AG08396 (cell line): ENCODE measurements around the gene SERINC5.
"Not testable (repeated sequence)": the region's sequence is repeated elsewhere in the genome, so short reads cannot be mapped to it uniquely, and the experiment has no call there.

Source experiments
- DNase-seq: peaks from one replicate; pipeline ENCODE4 v3.0.0; 2012; ENCODE audit warnings: low spot score, mixed read lengths

Gene SERINC5

DNA sequence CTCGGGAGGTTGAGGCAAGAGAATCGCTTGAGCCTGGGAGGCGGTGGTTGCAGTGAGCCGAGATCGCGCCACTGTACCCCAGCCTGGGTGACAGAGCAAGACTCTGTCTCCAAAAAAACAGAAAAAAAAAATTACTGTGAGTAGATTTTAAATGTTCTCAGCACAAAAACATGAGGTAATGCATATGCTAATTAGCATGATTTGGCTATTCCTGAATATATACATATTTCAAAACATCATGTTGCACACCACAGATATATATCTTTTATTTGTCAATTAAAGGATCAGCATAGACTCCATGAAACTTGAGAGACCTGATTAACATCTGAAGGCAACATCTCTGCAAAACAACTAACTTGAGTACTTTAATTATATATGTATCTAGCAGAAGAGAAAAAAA lies 117.4 kb downstream of the SERINC5 start:
- no peak for DNase-seq

DNA sequence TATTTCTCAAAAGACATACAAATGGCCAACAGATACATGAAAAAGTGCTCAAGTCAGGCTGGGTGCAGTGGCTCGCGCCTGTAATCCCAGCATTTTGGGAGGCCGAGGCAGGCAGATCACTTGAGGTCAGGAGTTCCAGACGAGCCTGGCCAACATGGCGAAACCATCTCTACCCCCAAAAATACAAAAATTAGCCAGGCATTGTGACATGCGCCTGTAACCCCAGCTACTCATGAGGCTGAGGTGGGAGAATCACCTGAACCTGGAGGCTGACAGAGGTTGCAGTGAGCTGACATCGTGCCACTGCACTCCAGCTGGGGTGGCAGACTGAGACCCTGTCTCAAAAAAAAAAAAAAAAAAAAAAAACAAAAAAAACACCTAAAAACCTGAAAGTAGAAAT lies 119.0 kb downstream of the SERINC5 start:
- DNase-seq, result not testable (repeated sequence)

DNA sequence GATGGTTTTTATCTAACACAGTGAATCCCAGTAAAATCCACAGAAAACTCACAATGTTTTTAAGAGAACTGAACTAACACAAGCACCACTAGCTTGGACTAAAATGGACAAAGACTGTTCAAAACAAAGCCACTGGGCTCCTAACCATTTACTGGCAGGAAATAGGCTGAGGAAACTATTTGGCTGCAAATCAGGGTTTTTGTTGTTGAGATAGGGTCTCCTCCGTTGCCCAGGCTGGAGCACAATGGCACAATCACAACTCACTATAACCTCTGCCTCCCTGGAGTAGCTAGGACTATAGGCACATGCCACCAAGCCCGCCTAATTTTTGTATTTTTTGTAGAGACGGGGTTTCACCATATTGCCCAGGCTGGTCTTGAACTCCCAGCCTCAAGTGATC lies 121.0 kb downstream of the SERINC5 start:
- DNase-seq, result no peak

GRCh38 chr5:80129146-80129545 lies 126.7 kb downstream of the SERINC5 start:
- DNase-seq, result no peak

DNA sequence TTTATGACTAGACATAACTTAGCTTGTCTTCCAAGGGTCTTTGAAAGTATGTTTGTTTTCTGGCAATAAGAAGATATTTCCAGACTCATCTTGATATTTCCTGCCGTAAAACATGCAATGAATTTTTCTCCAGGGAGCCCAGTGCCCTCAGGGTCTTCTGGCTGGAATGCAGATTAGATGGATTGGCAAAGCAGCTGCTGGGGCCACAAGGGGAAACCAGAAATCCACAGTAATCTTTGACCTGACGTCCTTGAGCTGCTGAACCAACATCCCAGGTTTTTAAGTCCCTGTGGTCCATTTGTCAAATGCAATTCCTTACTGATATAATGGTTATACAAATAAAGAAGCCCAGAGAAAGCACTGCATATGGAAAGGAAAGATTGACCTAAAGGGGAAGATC lies 127.7 kb downstream of the SERINC5 start:
- no peak for DNase-seq

DNA sequence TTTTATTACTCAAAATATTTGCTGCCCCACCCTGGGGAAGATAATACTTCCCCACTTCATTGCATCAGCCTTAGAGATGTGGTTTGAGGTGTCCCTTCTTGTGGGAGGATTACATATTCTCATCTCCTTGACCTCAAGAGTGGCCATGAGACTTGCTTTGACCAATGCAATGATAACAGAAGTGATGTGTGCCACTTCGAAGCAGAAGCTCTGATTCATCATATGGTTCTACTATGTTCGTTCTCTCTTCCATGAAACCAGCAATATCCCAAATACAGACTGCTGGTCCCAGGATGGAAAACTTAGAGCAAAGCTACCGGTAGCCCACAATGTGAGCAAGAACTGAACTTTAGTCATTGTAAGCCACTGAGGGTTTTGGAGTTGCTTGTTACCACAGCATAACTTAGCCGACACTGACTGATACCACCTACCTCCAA lies 128.7 kb downstream of the SERINC5 start:
- DNase-seq, result no peak

DNA sequence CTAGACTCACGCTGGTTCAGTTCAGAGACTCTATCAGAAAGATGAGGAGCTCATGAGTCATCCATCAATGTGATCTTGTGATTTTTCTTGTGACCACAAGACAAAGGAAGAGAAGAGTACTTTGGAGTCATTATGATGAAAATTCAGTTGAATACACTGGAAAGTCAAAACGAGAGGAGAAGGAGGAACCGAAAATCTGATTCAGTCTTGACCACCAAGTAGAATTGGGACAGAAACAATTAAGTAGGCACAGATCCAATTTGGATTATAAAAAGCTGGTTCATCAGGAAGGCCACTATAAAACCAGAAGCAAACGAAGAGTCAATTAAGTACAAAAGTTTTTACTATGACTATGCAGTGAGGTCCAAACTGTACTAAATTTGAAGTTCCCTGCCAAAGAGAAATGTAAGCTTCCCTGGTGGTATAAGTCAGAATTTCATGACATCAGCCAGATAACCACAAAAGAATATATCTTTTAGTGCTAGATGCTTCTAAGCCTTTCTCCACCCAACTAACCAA lies 129.8 kb downstream of the SERINC5 start:
- peak; percentile 26 for DNase-seq

GRCh38 chr5:80125022-80125961 lies 130.6 kb downstream of the SERINC5 start:
- DNase-seq, result no peak

DNA sequence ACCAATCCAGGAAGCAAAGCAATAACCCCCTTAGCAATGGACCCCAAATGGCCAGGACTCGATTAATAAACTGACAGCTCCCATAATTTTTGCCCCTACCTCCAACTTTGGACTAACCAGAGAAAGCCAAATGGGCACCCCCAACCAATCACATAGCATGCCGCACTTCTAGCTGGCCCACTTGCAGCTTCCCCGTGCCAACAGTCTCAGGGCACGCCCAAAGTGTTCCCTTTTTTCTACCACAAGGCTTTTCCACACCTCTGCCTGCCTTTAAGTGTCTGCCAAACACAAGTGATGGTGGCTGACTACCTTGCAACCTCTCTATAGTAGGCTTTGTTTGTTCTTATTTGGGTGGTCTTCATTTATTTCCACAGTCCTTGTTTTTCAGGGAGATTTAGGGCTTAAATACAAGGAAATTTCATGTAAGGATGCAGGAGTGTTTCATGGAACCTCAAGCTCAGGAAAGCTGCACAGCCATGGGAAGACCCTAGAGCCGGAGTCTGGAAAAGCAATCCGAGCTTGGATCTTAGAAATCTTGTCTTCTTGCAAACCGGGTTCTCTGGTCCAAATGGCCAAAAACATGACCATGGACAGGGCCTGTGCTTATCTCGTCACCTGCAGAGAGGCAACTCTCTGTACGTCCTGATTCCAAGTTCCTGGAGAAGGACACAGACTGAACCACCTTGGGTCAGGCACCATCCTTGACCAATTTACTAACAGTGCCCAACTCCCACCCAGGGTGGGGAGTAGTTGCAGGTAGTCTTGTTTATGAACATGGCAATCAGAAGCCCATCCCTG lies 131.5 kb downstream of the SERINC5 start:
- DNase-seq, result no peak

DNA sequence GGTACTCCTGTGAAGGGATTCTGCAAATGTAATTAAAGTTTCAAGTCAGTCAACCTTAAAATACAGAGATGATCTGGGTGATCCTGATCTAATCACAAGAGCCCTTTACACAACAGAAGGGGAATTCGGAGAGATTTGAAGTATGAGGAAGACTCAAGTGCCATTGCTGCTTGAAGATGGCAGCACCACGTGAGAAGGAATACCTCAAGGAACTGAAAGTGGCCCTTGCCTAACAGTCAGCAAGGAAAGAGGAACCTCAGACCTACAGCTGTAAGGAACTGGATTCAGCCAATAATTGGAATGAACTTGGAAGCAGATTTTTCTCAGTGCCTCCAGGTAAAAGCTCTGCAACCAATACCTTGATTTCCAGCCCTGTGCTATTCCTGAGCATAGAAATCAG lies 133.3 kb downstream of the SERINC5 start:
- no peak for DNase-seq

- no peak for DNase-seq
Observed at GRCh38 chr5:80119372-80119771, 136.5 kb downstream of the SERINC5 start.

DNA sequence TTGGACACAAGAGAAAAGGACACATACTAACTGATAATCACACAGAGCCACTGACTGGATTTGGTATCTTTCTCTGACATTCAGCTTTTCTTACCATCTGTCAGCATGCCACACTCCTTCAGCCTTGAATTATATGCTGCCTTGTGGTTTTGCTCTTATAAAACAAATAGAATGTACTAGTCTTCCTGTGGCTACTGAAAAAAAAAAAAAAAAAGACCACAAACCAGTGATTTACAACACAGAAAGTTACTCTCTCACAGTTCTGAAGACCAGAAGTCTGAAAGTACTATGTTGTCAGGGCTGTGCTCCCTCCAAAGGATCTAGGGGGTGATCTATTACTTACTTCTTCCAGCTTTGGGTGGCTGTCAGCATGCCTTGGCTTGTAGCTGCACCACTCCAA lies 138.4 kb downstream of the SERINC5 start:
- DNase-seq, result no peak

- no peak for DNase-seq
Observed at GRCh38 chr5:80116465-80116864, 139.4 kb downstream of the SERINC5 start.

- no peak for DNase-seq
Observed at GRCh38 chr5:80116000-80116399, 139.8 kb downstream of the SERINC5 start.

GRCh38 chr5:80114860-80115259 lies 141.0 kb downstream of the SERINC5 start:
- no peak for DNase-seq

DNA sequence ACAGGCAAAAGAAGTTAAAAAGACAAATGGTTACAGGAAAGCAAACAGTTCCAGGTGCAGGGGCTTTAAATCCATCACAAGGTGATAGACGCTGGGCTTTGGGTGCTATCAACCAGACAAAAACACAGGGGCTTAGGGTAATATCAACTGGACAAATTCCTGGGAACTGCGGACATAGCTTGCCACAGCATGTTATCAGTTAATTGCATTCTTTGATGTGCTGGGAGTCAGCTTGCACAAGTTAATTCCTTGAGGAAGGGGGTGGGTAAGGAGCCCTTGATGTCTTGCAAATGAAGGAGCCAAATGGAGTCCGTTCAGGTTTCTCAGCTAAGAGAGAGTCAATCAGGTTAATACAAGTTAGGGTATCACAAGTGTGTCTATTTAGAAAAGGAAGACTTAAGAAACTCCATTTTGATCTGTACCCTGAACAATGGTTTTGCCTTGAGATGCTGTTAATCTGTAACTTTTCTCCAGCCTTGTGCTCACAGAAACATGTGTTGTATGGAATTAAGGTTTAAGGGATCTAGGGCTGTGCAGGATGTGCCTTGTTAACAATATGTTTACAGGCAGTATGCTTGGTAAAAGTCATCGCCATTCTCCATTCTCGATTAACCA lies 144.4 kb downstream of the SERINC5 start:
- DNase-seq, result not testable (repeated sequence)

DNA sequence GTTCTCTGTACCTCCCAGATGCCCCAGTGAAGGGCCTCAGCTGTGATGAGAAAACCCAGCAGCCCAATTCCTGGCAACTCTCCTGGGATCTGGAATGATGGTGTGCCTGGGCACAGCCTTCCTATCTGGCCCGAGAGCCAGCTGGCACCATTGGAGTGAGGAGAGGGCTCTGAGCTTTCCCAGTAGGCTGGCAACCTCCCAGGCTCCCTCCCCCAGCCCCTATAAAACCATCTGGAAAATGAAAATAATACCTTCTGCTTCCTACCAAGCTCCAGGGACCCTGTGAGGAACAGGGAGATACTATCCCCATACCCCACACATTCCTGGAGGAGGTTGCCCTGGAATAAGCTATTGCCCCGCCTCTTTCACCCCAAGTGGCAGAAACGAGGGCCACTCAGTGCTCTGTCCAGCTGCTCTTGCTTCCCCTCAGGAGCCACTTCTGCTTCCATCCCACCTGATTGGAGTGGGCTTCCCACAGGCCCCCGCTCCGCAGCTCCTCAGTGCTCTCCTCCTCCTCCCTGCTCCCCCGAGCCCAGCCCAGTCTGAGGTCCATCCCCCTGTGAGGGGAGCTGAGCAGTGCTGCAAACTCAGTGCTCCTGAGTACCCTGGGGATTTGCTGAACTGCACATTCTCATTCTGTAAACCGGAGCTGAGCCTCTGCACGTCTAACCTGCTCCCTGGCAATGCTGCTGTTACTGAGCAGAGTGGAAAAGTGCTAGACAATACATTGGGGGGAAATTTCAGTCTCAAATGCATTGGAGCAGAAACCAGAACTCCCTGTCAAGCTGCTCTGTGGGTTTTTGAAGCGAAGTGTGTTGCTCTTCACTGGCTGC lies 146.0 kb downstream of the SERINC5 start:
- no peak for DNase-seq

GRCh38 chr5:80106916-80107315 lies 148.9 kb downstream of the SERINC5 start:
- DNase-seq, result no peak

DNA sequence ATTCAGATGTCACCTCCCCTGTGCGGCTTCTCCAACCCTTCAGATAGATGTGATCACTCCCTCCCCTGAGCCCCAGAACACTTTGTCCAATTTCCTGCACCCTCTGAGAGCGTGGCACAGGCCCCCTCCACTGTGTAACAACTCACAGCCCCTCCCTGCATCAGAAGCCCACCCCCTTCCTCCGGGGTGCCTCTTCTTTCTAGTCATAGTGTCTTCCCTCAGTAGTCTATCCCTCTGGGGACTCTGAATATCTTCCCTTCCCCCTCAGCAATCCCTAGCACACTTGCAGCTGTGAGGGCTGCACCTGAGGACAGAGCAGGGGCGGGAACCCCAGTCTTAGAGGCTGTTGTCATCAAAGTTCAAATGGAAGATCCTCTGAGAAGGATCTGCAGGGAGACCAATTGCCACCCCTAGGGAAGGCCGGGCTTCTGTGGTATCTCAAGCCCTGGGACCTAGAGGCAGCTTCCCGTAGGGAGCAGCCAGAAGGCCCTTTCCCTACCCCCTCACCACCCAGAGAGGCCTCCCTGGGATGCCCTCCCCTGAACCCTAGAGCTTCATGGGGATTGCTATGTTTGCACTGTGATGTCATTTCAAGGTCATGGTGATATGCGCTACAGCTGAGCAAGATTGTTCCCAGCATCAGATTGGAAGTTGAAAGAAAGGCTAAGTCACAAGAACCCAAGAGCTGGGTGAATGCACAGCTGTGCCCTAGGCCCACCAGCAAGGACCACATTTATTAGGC lies 150.0 kb downstream of the SERINC5 start:
- DNase-seq, result no peak

DNA sequence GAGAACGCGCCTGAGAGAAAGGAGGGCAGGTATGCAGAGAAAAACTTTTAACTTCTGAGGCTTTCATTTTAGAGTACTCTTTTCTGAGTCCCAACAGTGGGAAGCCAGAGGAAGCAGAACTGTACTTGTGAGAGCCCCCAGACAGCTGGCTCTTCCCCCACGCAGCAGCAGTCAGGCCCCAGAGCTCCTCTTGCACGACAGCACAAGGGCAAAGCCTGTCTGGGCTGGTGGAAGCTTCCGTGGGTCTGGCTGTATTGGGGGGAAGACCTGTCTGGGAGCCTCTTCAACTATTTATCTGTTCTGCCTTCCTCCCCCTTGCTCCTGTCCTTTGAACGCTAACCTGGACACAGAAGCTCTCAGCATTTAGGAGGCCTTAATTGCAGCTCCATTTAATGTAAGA lies 152.5 kb downstream of the SERINC5 start:
- no peak for DNase-seq

GRCh38 chr5:80101993-80102392 lies 153.9 kb downstream of the SERINC5 start:
- no peak for DNase-seq
